Spleen (tissue), 7 donors: ENCODE data around the gene SFXN5.

Experiments used
- CTCF ChIP-seq, 11 experiments: fragments of 200-600 bp in 7 of 11; fragments of 450-650 bp in 4 of 11; sonication (generic) in 4 of 11; IDR thresholded peaks in 8 of 11; conservative IDR thresholded peaks in 3 of 11; 1 replicate in 7 of 11; 2 replicates in 4 of 11; pipeline versions ENCODE4 v1.4.0 to v1.8.0; 2016 to 2021; ENCODE audit warnings: antibody characterized with exemption in 11 of 11, inconsistent platforms in 4 of 11, mild to moderate bottlenecking in 1 of 11
- POLR2A ChIP-seq, 3 donors: fragments of 450-650 bp; IDR thresholded peaks; one replicate each; pipeline ENCODE4 v1.5.1; 2017; ENCODE audit warnings: antibody characterized with exemption in 3 of 3, mild to moderate bottlenecking in 1 of 3
- POLR2AphosphoS5 ChIP-seq, 3 donors: sonication (generic); formaldehyde crosslinking; IDR thresholded peaks; one replicate each; pipeline ENCODE4 v1.5.1; 2017; ENCODE audit warnings: antibody characterized with exemption in 3 of 3
- donor health status: DM: no; HTN: no; CAD: no; lungs with moderate emphysema.
- donor health status: DM: no; HTN: no; CAD: no.
- donor health status: DM: no; HTN: no; CAD: no.

GRCh38 chr2:73072416-73072815, 904 bp upstream of the SFXN5 start:
- no peak for TF ChIP-seq CTCF (IDR thresholded peaks at IDR 0.05 in 8 of 11, conservative IDR thresholded peaks at IDR 0.05 in 3 of 11)
- no peak for TF ChIP-seq POLR2A (IDR thresholded peaks at IDR 0.05)
- TF ChIP-seq POLR2AphosphoS5 (IDR thresholded peaks at IDR 0.05): no peak
